ENCODE data around the gene ZNF343. TPM values are rescaled to one million over a fixed set of nuclear protein-coding genes. Genes with fewer than 3 reads are reported as not detected.

ZNF343 gene
- total and polyA plus RNA-seq, 2 donors (not counting 1 experiment from before 2014, with no cell fraction given), result 11.6 to 23.4 TPM

DNA sequence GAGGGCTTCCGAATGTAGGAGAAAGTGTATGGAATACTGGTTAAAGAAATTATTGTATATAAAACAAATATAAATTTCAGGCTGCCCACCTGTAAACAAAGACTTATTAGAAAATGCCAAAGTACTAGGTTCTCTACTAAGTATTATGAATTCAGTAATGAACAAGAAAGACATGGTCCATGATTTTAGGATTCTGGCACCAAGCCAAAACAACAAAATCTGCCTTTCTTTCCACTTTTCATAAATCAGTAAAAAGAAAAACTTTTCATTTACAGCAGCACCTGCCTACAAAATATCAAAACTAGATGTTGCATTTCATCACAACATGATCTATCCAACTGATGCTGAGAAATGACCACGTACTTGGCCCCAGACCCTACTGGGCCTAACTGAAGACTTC lies 23.6 kb downstream of the ZNF343 start:
- H3K9ac ChIP-seq (ENCODE audit: low read length), result no peak overlapping the region
- no peak overlapping the region for H3K4me3 ChIP-seq (ENCODE audit: control extremely low read depth in 1 of 5, extremely low read depth in 1 of 5, insufficient read depth in 1 of 5, low read depth in 2 of 5, low read length in 4 of 5)
- intact Hi-C loops (cut with micrococcal nuclease), result no loop called here
- no peaks in the 10 kb centered on the region for H3K4me1 ChIP-seq (ENCODE audit: control insufficient read depth in 2 of 2, insufficient read depth in 2 of 2, low read length in 2 of 2)
- peaks cover 10 to 58% of the 10 kb centered on the region in 2 experiments for H3K36me3 ChIP-seq (replicated peaks in 1 of 2; ENCODE audit: control extremely low read depth in 1 of 2, control insufficient read depth in 1 of 2, extremely low read depth in 1 of 2, insufficient read depth in 2 of 2, low read length in 1 of 2)
- peaks cover 0 to 11% (median 7%) of the 10 kb centered on the region in 3 donors for H3K9me3 ChIP-seq (ENCODE audit: control extremely low read depth in 1 of 3, control insufficient read depth in 2 of 3, insufficient read depth in 1 of 3, low read length in 2 of 3)
- H3K4me1 Mint-ChIP-seq, result no peaks in the 10 kb centered on the region
- H4K20me1 ChIP-seq (ENCODE audit: control insufficient read depth, insufficient read depth, low read length, poor library complexity, severe bottlenecking), result no peaks in the 10 kb centered on the region
- H3K4me3 Mint-ChIP-seq, result no peak overlapping the region
- TF ChIP-seq, protein P1, sequence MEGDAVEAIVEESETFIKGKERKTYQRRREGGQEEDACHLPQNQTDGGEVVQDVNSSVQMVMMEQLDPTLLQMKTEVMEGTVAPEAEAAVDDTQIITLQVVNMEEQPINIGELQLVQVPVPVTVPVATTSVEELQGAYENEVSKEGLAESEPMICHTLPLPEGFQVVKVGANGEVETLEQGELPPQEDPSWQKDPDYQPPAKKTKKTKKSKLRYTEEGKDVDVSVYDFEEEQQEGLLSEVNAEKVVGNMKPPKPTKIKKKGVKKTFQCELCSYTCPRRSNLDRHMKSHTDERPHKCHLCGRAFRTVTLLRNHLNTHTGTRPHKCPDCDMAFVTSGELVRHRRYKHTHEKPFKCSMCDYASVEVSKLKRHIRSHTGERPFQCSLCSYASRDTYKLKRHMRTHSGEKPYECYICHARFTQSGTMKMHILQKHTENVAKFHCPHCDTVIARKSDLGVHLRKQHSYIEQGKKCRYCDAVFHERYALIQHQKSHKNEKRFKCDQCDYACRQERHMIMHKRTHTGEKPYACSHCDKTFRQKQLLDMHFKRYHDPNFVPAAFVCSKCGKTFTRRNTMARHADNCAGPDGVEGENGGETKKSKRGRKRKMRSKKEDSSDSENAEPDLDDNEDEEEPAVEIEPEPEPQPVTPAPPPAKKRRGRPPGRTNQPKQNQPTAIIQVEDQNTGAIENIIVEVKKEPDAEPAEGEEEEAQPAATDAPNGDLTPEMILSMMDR (IDR thresholded peaks at IDR 0.05), result no peak
- no peak for TF ChIP-seq EZH2 (IDR thresholded peaks at IDR 0.05; ENCODE audit: borderline replicate concordance, insufficient read depth, low read depth, low read length, poor library complexity, severe bottlenecking)
- no peak overlapping the region for H3K27ac ChIP-seq (ENCODE audit: low read length in 2 of 2)
- DNase-seq, result no peak
- no peaks in the 10 kb centered on the region for H3K27me3 ChIP-seq (replicated peaks in 1 of 4; ENCODE audit: control extremely low read depth in 1 of 4, control insufficient read depth in 3 of 4, insufficient read depth in 4 of 4, low read length in 3 of 4)
- ATAC-seq (ENCODE audit: low read depth), result no peak
- H2AFZ ChIP-seq (ENCODE audit: insufficient read depth, low read depth, low read length, poor library complexity, severe bottlenecking), result no peak overlapping the region
- H3K79me2 ChIP-seq (ENCODE audit: control insufficient read depth, insufficient read depth, low read length), result no peaks in the 10 kb centered on the region
- H3K27me3 Mint-ChIP-seq, result no peaks in the 10 kb centered on the region
- WGBS (ENCODE audit: insufficient coverage), result 100% methylated on average over 1 of the region's 2 CpGs
- no peak overlapping the region for H3K4me2 ChIP-seq (replicated peaks; ENCODE audit: low read depth, low read length, poor library complexity, severe bottlenecking)
- ChIA-PET CTCF (no interaction called here), POLR2A (no interaction called here)
- H3K9me3 Mint-ChIP-seq (ENCODE audit: insufficient read depth), result peaks cover 3% of the 10 kb centered on the region
- no peak overlapping the region for H3K27ac Mint-ChIP-seq

DNA sequence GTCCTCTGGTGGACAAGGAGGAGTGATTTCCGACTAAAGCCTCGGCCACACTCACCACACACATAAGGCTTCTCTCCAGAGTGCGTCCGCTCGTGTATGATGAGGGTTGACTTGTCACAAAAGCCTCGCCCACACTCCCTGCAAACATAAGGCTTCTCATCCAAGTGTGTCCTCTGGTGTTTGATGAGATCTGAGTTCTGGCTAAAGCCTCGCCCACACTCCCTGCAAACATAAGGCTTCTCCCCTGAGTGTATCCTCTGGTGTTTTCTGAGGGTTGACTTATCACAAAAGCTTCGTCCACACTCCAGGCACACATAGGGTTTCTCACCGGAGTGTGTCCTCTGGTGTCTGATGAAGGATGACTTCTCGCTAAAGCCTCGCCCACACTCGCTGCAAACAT lies 25.2 kb downstream of the ZNF343 start:
- POLR2A ChIA-PET, result no interaction called here
- Histone ChIP-seq H3K27me3 (replicated peaks in 1 of 4; ENCODE audit: control extremely low read depth in 1 of 4, control insufficient read depth in 3 of 4, insufficient read depth in 4 of 4, low read length in 3 of 4) (no peaks in the 10 kb centered on the region), H3K4me2 (replicated peaks; ENCODE audit: low read depth, low read length, poor library complexity, severe bottlenecking) (no peak overlapping the region), H3K9me3 (ENCODE audit: control extremely low read depth in 1 of 3, control insufficient read depth in 2 of 3, insufficient read depth in 1 of 3, low read length in 2 of 3) (peaks cover 0 to 12% (median 7%) of the 10 kb centered on the region in 3 donors), H3K79me2 (ENCODE audit: control insufficient read depth, insufficient read depth, low read length) (no peaks in the 10 kb centered on the region), H2AFZ (ENCODE audit: insufficient read depth, low read depth, low read length, poor library complexity, severe bottlenecking) (no peak overlapping the region), H3K4me1 (ENCODE audit: control insufficient read depth in 2 of 2, insufficient read depth in 2 of 2, low read length in 2 of 2) (no peaks in the 10 kb centered on the region), H3K4me3 (ENCODE audit: control extremely low read depth in 1 of 5, extremely low read depth in 1 of 5, insufficient read depth in 1 of 5, low read depth in 2 of 5, low read length in 4 of 5) (no peak overlapping the region), H4K20me1 (ENCODE audit: control insufficient read depth, insufficient read depth, low read length, poor library complexity, severe bottlenecking) (no peaks in the 10 kb centered on the region), H3K36me3 (replicated peaks in 1 of 2; ENCODE audit: control extremely low read depth in 1 of 2, control insufficient read depth in 1 of 2, extremely low read depth in 1 of 2, insufficient read depth in 2 of 2, low read length in 1 of 2) (peaks cover 6 to 49% of the 10 kb centered on the region in 2 experiments), H3K9ac (ENCODE audit: low read length) (no peak overlapping the region), H3K27ac (ENCODE audit: low read length in 2 of 2) (no peak overlapping the region)
- DNase-seq (no peak), ATAC-seq (ENCODE audit: low read depth) (no peak)
- intact Hi-C loops (cut with micrococcal nuclease), result no loop called here
- Mint-ChIP-seq H3K27ac (no peak overlapping the region), H3K9me3 (ENCODE audit: insufficient read depth) (peaks cover 3% of the 10 kb centered on the region), H3K4me1 (no peaks in the 10 kb centered on the region), H3K4me3 (no peak overlapping the region), H3K27me3 (no peaks in the 10 kb centered on the region)
- WGBS (ENCODE audit: insufficient coverage), result 92% methylated on average over 2 of the region's 12 CpGs
- no peak for TF ChIP-seq EZH2 (IDR thresholded peaks at IDR 0.05; ENCODE audit: borderline replicate concordance, insufficient read depth, low read depth, low read length, poor library complexity, severe bottlenecking)
- TF ChIP-seq, protein P1 (IDR thresholded peaks at IDR 0.05), result no peak
- CTCF ChIA-PET, result no interaction called here
